ENCODE measurements around the gene PANX1. TPM values are rescaled to one million over a fixed set of nuclear protein-coding genes. Genes with fewer than 3 reads are reported as not detected.
A peak's percentile ranks its signal among the peaks of the same experiment; 100 is the strongest.
"Not testable (repeated sequence)": the region's sequence is repeated elsewhere in the genome, so short reads cannot be mapped to it uniquely, and the experiment has no call there.

PANX1 gene
- total RNA-seq, 1 donor = 48.1 TPM

- H3K36me3 ChIP-seq (ENCODE audit: insufficient read depth, low read length) = no peaks in the 10 kb centered on the region
- no peaks in the 10 kb centered on the region for H3K27me3 ChIP-seq (ENCODE audit: insufficient read depth, low read length)
- H3K4me1 ChIP-seq (ENCODE audit: insufficient read depth, low read length) = peaks cover 32% of the 10 kb centered on the region
- DNase-seq (ENCODE audit: insufficient read length, low spot score, missing footprints) = peak; percentile 93
- no peak for TF ChIP-seq CTCF (IDR thresholded peaks at IDR 0.05; ENCODE audit: extremely low read depth, low read depth, low read length)
- no peaks in the 10 kb centered on the region for H3K9me3 ChIP-seq (ENCODE audit: low read depth, low read length)
- H3K4me2 ChIP-seq (ENCODE audit: insufficient read depth, low read length) = no peak overlapping the region
- H4K20me1 ChIP-seq (ENCODE audit: insufficient read depth, low read length) = peaks cover 63% of the 10 kb centered on the region
- peak overlapping the region; percentile 9 for H3K27ac ChIP-seq (ENCODE audit: low read depth, low read length)
- peaks cover 61% of the 10 kb centered on the region for H3K79me2 ChIP-seq (ENCODE audit: insufficient read depth, low read length)
- H3K4me3 ChIP-seq (ENCODE audit: insufficient read depth, low read length) = no peak overlapping the region
- no peak overlapping the region for H2AFZ ChIP-seq (ENCODE audit: low read length)
Measured at GRCh38 chr11:94151903-94152677, 23.4 kb downstream of the PANX1 start.

GRCh38 chr11:94152678-94153065 is 24.0 kb downstream of the PANX1 start:
- H3K4me1 ChIP-seq (ENCODE audit: insufficient read depth, low read length) = peaks cover 32% of the 10 kb centered on the region

GRCh38 chr11:94153320-94153719 is 24.7 kb downstream of the PANX1 start:
- H3K4me3 ChIP-seq (ENCODE audit: insufficient read depth, low read length) = no peak overlapping the region
- H4K20me1 ChIP-seq (ENCODE audit: insufficient read depth, low read length) = peaks cover 52% of the 10 kb centered on the region
- peaks cover 32% of the 10 kb centered on the region for H3K4me1 ChIP-seq (ENCODE audit: insufficient read depth, low read length)
- no peaks in the 10 kb centered on the region for H3K9me3 ChIP-seq (ENCODE audit: low read depth, low read length)
- no peak for TF ChIP-seq CTCF (IDR thresholded peaks at IDR 0.05; ENCODE audit: extremely low read depth, low read depth, low read length)
- H3K27me3 ChIP-seq (ENCODE audit: insufficient read depth, low read length) = no peaks in the 10 kb centered on the region
- DNase-seq (ENCODE audit: insufficient read length, low spot score, missing footprints) = no peak
- peaks cover 55% of the 10 kb centered on the region for H3K79me2 ChIP-seq (ENCODE audit: insufficient read depth, low read length)
- no peak overlapping the region for H3K27ac ChIP-seq (ENCODE audit: low read depth, low read length)
- H3K4me2 ChIP-seq (ENCODE audit: insufficient read depth, low read length) = no peak overlapping the region
- no peak overlapping the region for H2AFZ ChIP-seq (ENCODE audit: low read length)
- no peaks in the 10 kb centered on the region for H3K36me3 ChIP-seq (ENCODE audit: insufficient read depth, low read length)

More at GRCh38 chr11:94152678-94153065, 24.0 kb downstream of the PANX1 start:
- Histone ChIP-seq H4K20me1 (ENCODE audit: insufficient read depth, low read length) (peaks cover 59% of the 10 kb centered on the region), H3K27ac (ENCODE audit: low read depth, low read length) (peak overlapping the region; percentile 9), H3K9me3 (ENCODE audit: low read depth, low read length) (no peaks in the 10 kb centered on the region), H2AFZ (ENCODE audit: low read length) (no peak overlapping the region), H3K4me2 (ENCODE audit: insufficient read depth, low read length) (no peak overlapping the region), H3K27me3 (ENCODE audit: insufficient read depth, low read length) (no peaks in the 10 kb centered on the region), H3K36me3 (ENCODE audit: insufficient read depth, low read length) (no peaks in the 10 kb centered on the region), H3K4me3 (ENCODE audit: insufficient read depth, low read length) (no peak overlapping the region), H3K79me2 (ENCODE audit: insufficient read depth, low read length) (peaks cover 57% of the 10 kb centered on the region)
- no peak for DNase-seq (ENCODE audit: insufficient read length, low spot score, missing footprints)
- no peak for TF ChIP-seq CTCF (IDR thresholded peaks at IDR 0.05; ENCODE audit: extremely low read depth, low read depth, low read length)

- DNase-seq (ENCODE audit: insufficient read length, low spot score, missing footprints) = no peak
- H3K79me2 ChIP-seq (ENCODE audit: insufficient read depth, low read length) = peaks cover 49% of the 10 kb centered on the region
- H3K4me3 ChIP-seq (ENCODE audit: insufficient read depth, low read length) = no peak overlapping the region
- peaks cover 44% of the 10 kb centered on the region for H4K20me1 ChIP-seq (ENCODE audit: insufficient read depth, low read length)
- no peaks in the 10 kb centered on the region for H3K9me3 ChIP-seq (ENCODE audit: low read depth, low read length)
- H3K4me2 ChIP-seq (ENCODE audit: insufficient read depth, low read length) = no peak overlapping the region
- H3K36me3 ChIP-seq (ENCODE audit: insufficient read depth, low read length) = no peaks in the 10 kb centered on the region
- peaks cover 28% of the 10 kb centered on the region for H3K4me1 ChIP-seq (ENCODE audit: insufficient read depth, low read length)
- no peak overlapping the region for H3K27ac ChIP-seq (ENCODE audit: low read depth, low read length)
- H2AFZ ChIP-seq (ENCODE audit: low read length) = no peak overlapping the region
- no peak for TF ChIP-seq CTCF (IDR thresholded peaks at IDR 0.05; ENCODE audit: extremely low read depth, low read depth, low read length)
- no peaks in the 10 kb centered on the region for H3K27me3 ChIP-seq (ENCODE audit: insufficient read depth, low read length)
Measured at GRCh38 chr11:94154095-94154856, 25.6 kb downstream of the PANX1 start.

GRCh38 chr11:94157339-94157738 is 28.7 kb downstream of the PANX1 start:
- not testable (repeated sequence) for H3K27ac ChIP-seq (ENCODE audit: low read depth, low read length); H3K9me3 ChIP-seq (ENCODE audit: low read depth, low read length); H3K4me2 ChIP-seq (ENCODE audit: insufficient read depth, low read length); H3K27me3 ChIP-seq (ENCODE audit: insufficient read depth, low read length); H3K36me3 ChIP-seq (ENCODE audit: insufficient read depth, low read length); DNase-seq (ENCODE audit: insufficient read length, low spot score, missing footprints); H3K4me3 ChIP-seq (ENCODE audit: insufficient read depth, low read length); H3K4me1 ChIP-seq (ENCODE audit: insufficient read depth, low read length); H2AFZ ChIP-seq (ENCODE audit: low read length)
- peaks cover 16% of the 10 kb centered on the region for H4K20me1 ChIP-seq (ENCODE audit: insufficient read depth, low read length)
- H3K79me2 ChIP-seq (ENCODE audit: insufficient read depth, low read length) = peaks cover 28% of the 10 kb centered on the region

Data from osteoblast (primary cell).